Measurements from ENCODE around the gene ARHGAP25.

- no peak for TF ChIP-seq POLR2A (IDR thresholded peaks at IDR 0.05)
- TF ChIP-seq CTCF (IDR thresholded peaks at IDR 0.05) = no peak
- TF ChIP-seq EP300 (IDR thresholded peaks at IDR 0.05) = no peak
Measured at GRCh38 chr2:68732036-68732932, 2.3 kb upstream of the ARHGAP25 start.
